Cardiac septum (tissue), 1 donor: ENCODE data around the gene FXYD3. TPM values are rescaled to one million over a fixed set of nuclear protein-coding genes. Genes with fewer than 3 reads are reported as not detected.
A peak's percentile ranks its signal among the peaks of the same experiment; 100 is the strongest.
"Not testable (repeated sequence)": the region's sequence is repeated elsewhere in the genome, so short reads cannot be mapped to it uniquely, and the experiment has no call there.

Experiments used
- DNase-seq: peaks from one replicate; pipeline ENCODE4 v3.0.0-alpha.2; 2020; ENCODE audit warnings: low spot score
- intact Hi-C: fragments of 100-400 bp; cut with DNase I; formaldehyde crosslinking; loops from one replicate; pipeline ENCODE4 v1.14.0; 2022
- total RNA-seq: library from RNA; stranded (reverse); fragmentation: NEBNext Ultra II Directional; extraction: Animal tissue kit (Norgen Biotek cat#: 25700); gene quantifications from one replicate; pipeline ENCODE4 v1.2.1, GENCODE V29; 2021
- donor health status: DM: no; HTN: no; CAD: no.

Gene FXYD3
- total RNA-seq, 1 donor from 2014 or later = not detected

DNA sequence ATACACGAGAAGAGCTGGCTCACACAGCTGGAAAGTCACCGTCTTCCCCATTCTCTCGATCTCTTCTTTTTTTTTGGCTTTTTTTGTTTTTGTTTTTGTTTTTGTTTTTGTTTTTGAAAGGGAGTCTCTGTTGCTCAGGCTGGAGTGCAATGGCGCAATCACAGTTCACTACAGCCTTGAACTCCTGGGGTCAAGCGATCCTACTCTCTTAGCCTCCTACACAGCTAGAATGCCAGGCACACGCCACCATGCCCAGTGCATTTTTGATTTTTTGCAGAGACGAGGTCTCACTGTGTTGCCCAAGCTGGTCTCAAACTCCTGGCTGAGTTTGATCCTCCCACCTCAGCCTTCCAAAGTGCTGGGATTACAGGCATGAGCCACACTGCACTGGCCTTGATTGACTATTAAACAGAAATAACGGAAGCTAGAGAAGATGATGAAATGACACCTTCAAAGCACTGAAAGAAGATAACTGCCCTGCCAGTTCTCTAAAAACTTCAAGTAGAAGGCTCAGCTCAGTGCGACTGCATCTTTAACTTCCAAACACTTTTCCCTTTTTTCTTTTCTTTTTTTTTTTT is 4.0 kb downstream of the FXYD3 start:
- DNase-seq = no peak
- intact Hi-C loops = no loop called here

GRCh38 chr19:35120492-35120891 is 4.9 kb downstream of the FXYD3 start:
- DNase-seq = no peak
- intact Hi-C loops = no loop called here

DNA sequence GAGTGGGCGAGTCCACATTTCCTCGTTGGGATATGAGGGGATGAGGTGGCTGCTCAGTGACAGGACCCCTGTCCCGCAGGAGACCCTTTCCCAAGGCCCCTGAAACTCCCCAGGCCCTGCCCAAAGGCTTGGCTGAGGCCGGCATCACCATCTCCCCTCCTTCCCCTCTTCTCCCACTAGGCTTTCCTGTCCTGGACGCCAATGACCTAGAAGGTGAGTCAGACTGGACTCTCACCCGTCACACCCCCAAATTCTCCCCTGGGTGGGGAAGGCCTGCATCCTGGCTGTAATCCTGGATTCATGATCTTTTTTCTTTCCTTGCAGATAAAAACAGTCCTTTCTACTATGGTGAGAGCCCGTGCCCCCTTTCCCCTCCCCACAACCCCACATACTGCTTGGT is 5.3 kb downstream of the FXYD3 start:
- intact Hi-C loops = no loop called here
- DNase-seq = no peak

DNA sequence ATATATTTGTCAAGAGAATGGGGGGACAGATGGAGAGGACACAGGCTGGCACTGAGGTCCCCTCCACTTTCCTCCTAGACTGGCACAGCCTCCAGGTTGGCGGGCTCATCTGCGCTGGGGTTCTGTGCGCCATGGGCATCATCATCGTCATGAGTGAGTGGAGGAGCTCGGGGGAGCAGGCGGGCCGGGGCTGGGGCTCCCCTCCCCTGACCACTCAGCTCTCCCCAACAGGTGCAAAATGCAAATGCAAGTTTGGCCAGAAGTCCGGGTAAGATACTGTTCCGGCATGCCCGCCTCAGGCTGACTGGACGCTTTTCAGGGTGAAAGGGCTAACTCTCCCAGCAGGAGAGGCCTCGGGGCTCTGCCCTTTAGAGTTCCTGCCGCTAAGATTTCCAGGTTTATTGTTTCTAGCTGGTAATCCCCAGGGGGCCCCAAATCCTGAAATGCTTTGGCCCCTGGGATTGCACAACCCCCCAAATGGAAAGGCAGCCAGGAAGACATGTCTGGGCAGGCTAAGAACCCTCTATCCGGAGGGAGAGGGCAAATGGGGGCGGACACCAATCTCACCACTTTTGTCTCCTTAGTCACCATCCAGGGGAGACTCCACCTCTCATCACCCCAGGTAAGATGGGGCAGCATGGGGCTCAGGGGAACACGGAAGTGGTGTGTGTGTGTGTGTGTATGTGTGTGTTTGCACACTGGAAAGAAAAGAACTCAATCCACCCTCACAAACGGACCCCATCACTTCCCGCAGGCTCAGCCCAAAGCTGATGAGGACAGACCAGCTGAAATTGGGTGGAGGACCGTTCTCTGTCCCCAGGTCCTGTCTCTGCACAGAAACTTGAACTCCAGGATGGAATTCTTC is 7.3 kb downstream of the FXYD3 start:
- intact Hi-C loops = no loop called here
- DNase-seq = no peak

GRCh38 chr19:35123573-35123972 is 8.0 kb downstream of the FXYD3 start:
- DNase-seq = no peak
- intact Hi-C loops = no loop called here

- intact Hi-C loops = no loop called here
- DNase-seq = peak; percentile 96
Observed at GRCh38 chr19:35124098-35125060, 8.8 kb downstream of the FXYD3 start.

GRCh38 chr19:35125270-35125717 is 9.7 kb downstream of the FXYD3 start:
- no peak for DNase-seq
- intact Hi-C loops = no loop called here

- DNase-seq = no peak
- intact Hi-C loops = no loop called here
Observed at GRCh38 chr19:35125749-35126623, 10.4 kb downstream of the FXYD3 start.

DNA sequence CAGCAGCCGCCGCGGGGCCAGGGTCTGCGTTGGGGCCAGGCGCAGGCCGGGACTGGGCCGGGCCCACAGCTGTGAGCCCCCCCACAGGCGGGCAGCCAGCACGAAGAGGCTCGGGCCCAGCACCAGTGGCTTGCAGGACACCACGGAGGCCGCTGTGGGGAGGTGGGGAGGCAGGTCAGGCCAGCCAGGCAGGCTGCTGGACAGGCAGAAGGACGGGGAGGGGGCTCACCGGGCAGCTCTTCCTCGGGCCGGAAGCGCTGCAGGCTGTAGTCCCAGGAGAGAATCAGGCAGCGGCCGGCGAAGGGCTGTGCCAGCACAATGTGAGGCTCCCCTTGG is 11.0 kb downstream of the FXYD3 start:
- DNase-seq = no peak
- intact Hi-C loops = no loop called here

GRCh38 chr19:35127871-35128270 is 12.2 kb downstream of the FXYD3 start:
- intact Hi-C loops = no loop called here
- DNase-seq = no peak

DNA sequence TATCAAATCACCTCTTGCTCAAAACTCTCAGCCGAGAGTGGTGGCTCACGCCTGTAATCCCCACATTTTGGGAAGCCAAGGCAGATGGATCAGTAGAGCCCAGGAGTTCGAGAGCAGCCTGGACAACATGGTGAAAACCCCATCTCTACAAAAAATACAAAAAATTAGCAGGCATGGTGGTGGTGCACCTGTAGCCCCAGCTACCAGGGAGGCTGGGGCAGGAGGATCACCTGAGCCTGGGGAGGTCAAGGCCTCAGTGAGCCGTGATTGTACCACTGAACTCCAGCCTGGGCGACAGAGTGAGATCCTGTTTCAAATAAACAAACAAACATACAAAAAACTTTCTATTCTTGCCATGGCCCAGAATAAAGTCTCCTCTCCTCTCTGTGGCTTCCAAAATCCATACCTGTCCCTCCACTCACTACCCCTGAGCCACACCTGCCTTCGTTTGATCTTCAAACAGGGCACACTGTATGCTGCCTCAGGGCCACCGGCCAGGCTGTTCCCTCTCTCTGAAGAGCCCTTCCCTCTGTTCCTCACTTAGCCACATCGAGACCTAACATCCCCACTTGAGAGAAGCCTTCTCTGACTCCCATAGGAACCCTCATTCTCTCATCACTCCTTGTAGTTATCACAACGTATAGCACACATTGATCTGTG is 12.9 kb downstream of the FXYD3 start:
- intact Hi-C loops = no loop called here
- no peak for DNase-seq

GRCh38 chr19:35129724-35130274 is 14.2 kb downstream of the FXYD3 start:
- DNase-seq, intact Hi-C loops: not testable (repeated sequence)

DNA sequence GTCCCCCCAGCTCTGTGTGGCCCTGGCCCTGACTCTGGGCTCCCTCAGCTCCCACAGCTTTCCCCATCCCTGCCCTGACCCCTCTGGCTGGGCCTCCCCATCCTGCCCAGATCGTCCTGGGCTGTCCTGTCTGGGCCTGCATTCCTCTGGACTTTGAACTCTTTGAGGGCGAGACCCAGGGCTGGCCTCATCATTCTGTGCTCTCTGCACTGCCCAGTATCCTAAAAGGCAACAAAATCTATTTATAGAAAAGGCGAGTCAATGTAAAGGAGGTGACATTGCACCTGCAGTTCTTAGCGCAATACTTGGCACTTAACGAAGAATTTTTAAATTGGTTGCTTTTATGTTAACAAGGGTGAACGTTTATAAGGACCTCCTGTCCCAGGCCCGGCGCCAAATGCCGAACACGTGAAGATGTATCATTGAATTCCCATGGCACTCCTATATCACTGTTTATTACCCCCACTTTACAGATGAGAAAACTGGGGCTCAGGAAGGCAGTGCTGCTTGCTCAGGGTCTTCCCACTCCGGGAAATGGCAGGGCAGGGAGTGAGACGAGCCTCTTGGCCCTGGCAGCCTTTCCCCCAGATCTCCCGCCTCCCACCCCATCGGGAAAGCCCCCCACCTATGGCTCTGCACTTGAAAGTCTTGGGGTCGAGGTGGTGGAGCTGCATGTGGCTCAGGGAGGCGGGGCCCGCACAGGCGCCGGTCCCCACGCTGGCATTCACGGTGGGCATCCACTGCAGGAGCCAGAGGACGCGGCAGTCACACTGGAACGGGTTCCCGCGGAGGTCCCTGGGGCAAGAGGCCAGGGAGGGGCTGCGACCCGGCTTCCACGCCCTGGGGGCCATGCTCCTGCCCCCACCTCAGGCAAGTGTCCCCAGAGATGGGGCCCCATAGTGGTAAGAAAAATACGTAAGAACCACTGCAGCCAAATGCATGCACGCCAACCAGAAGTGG is 15.4 kb downstream of the FXYD3 start:
- DNase-seq = no peak
- intact Hi-C loops = no loop called here

- intact Hi-C loops = no loop called here
- no peak for DNase-seq
Observed at GRCh38 chr19:35132254-35132653, 16.6 kb downstream of the FXYD3 start.

DNA sequence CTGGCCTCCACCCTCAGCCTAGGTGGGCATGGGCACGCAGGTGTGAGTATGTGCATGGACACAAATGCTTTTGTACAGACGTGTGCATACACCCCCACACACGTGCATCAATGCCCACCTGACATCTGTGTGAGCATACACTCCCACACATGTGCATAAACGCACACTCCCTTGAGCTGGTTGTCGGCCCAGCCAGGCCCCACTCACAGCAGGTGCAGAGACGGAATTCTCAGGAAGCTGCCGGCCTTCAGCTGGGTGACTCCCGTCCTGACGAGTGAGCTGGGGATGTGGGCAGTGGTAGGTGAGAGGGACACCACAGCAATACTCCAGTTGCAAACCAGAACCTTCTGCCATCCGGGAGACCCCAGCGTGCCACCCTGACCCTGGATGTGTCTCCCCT is 18.2 kb downstream of the FXYD3 start:
- intact Hi-C loops = loop anchor here (2.0 kb wide), 1 partner anchor 67 kb away; no protein-coding TSS in a partner anchor
- no peak for DNase-seq

- intact Hi-C loops = loop anchor here (1.0 to 2.0 kb wide), 2 partner anchors 20 to 68 kb away; no protein-coding TSS in a partner anchor
- no peak for DNase-seq
Observed at GRCh38 chr19:35134601-35135242, 19.1 kb downstream of the FXYD3 start, which contains the start of gene LGI4. TSS of gene LGI4 (minus strand) at chr19:35135059. CDS start at chr19:35134680, 379 bp downstream.
